HepG2 (cell line): ENCODE results near the gene CIAO2A.

ENCODE experiments used
- EP300 ChIP-seq, 3 experiments: sonication (generic) in 1 of 3; formaldehyde crosslinking in 1 of 3; IDR thresholded peaks; 2 replicates each; pipeline versions ENCODE4 v1.5.1 to v1.6.1; 2011 to 2020; ENCODE audit warnings: low read depth in 2 of 3, low read length in 2 of 3, borderline replicate concordance in 1 of 3, improper control_type of control experiment in 1 of 3, mild to moderate bottlenecking in 1 of 3, missing genetic modification reagents in 1 of 3, moderate library complexity in 1 of 3
- MYNN ChIP-seq: sonication (generic); formaldehyde crosslinking; IDR thresholded peaks from 2 replicates; pipeline ENCODE4 v1.4.0; 2020; ENCODE audit warnings: mild to moderate bottlenecking, low read depth, missing genetic modification reagents
- TSC22D2 ChIP-seq: sonication (generic); formaldehyde crosslinking; IDR thresholded peaks from 2 replicates; pipeline ENCODE4 v1.5.1; 2020; ENCODE audit warnings: missing genetic modification reagents, mild to moderate bottlenecking, borderline replicate concordance
- ZNF660 ChIP-seq: sonication (generic); formaldehyde crosslinking; IDR thresholded peaks from 2 replicates; pipeline ENCODE4 v1.5.1; 2020; ENCODE audit warnings: mild to moderate bottlenecking, low read depth, missing genetic modification reagents, borderline replicate concordance
- ZNF83 ChIP-seq: sonication (generic); formaldehyde crosslinking; IDR thresholded peaks from 2 replicates; pipeline ENCODE4 v1.4.0; 2020; ENCODE audit warnings: missing genetic modification reagents, mild to moderate bottlenecking, borderline replicate concordance
- TF ChIP-seq, protein P1 (sequence below): sonication (generic); formaldehyde crosslinking; IDR thresholded peaks from 2 replicates; pipeline ENCODE4 v1.4.0; 2020; ENCODE audit warnings: missing genetic modification reagents
- TF ChIP-seq, protein P2 (sequence below): sonication (generic); formaldehyde crosslinking; IDR thresholded peaks from 2 replicates; pipeline ENCODE4 v1.4.0; 2020; ENCODE audit warnings: mild to moderate bottlenecking, missing genetic modification reagents
- TF ChIP-seq, protein P3 (sequence below), 2 experiments: fragments of 450-650 bp in 1 of 2; sonication (generic) in 1 of 2; formaldehyde crosslinking in 1 of 2; IDR thresholded peaks; 2 replicates each; pipeline versions ENCODE4 v1.6.1 to v1.8.0; 2016 to 2022; ENCODE audit warnings: antibody characterized with exemption in 1 of 2, mild to moderate bottlenecking in 1 of 2, missing genetic modification reagents in 1 of 2

DNA sequence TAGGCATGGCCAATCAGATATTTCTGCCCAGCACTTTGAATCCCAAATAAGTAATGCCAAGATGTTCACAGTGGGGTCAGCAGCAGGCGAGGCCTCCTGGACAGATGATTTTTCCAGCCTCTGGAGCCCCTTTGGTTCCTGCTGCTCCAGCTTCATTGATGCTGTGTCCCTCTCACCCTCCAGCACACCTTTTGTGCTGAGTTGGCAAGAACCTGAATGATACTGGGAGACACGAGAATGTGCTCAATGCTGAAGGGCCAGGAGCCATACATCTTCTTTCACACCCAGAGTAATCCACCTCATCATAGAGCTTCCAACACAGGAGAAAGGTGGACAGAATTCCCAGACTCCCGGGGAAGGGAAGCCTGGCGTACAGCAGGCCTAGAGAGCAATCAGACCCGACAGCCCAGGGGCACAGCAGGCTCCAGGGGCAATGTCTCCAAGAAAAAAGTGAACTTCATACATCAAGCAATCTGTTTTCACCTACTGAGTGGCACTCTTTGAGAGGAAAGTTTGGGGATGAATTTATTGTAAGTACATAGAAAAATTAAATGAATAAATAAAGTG lies 40.6 kb downstream of the CIAO2A start:
- TF ChIP-seq ZNF83 (CRISPR knock-in tag), result no peak
- TF ChIP-seq, protein P1, sequence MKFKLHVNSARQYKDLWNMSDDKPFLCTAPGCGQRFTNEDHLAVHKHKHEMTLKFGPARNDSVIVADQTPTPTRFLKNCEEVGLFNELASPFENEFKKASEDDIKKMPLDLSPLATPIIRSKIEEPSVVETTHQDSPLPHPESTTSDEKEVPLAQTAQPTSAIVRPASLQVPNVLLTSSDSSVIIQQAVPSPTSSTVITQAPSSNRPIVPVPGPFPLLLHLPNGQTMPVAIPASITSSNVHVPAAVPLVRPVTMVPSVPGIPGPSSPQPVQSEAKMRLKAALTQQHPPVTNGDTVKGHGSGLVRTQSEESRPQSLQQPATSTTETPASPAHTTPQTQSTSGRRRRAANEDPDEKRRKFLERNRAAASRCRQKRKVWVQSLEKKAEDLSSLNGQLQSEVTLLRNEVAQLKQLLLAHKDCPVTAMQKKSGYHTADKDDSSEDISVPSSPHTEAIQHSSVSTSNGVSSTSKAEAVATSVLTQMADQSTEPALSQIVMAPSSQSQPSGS (CRISPR knock-in tag), result no peak
- TF ChIP-seq ZNF660 (CRISPR knock-in tag), result no peak
- no peak for TF ChIP-seq EP300 (IDR thresholded peaks at IDR 0.05; ENCODE audit: low read depth in 2 of 2, low read length in 2 of 2)
- no peak for TF ChIP-seq EP300 (CRISPR knock-in tag; IDR thresholded peaks at IDR 0.05; ENCODE audit: borderline replicate concordance)
- TF ChIP-seq MYNN (CRISPR knock-in tag), result no peak
- TF ChIP-seq, protein P2, sequence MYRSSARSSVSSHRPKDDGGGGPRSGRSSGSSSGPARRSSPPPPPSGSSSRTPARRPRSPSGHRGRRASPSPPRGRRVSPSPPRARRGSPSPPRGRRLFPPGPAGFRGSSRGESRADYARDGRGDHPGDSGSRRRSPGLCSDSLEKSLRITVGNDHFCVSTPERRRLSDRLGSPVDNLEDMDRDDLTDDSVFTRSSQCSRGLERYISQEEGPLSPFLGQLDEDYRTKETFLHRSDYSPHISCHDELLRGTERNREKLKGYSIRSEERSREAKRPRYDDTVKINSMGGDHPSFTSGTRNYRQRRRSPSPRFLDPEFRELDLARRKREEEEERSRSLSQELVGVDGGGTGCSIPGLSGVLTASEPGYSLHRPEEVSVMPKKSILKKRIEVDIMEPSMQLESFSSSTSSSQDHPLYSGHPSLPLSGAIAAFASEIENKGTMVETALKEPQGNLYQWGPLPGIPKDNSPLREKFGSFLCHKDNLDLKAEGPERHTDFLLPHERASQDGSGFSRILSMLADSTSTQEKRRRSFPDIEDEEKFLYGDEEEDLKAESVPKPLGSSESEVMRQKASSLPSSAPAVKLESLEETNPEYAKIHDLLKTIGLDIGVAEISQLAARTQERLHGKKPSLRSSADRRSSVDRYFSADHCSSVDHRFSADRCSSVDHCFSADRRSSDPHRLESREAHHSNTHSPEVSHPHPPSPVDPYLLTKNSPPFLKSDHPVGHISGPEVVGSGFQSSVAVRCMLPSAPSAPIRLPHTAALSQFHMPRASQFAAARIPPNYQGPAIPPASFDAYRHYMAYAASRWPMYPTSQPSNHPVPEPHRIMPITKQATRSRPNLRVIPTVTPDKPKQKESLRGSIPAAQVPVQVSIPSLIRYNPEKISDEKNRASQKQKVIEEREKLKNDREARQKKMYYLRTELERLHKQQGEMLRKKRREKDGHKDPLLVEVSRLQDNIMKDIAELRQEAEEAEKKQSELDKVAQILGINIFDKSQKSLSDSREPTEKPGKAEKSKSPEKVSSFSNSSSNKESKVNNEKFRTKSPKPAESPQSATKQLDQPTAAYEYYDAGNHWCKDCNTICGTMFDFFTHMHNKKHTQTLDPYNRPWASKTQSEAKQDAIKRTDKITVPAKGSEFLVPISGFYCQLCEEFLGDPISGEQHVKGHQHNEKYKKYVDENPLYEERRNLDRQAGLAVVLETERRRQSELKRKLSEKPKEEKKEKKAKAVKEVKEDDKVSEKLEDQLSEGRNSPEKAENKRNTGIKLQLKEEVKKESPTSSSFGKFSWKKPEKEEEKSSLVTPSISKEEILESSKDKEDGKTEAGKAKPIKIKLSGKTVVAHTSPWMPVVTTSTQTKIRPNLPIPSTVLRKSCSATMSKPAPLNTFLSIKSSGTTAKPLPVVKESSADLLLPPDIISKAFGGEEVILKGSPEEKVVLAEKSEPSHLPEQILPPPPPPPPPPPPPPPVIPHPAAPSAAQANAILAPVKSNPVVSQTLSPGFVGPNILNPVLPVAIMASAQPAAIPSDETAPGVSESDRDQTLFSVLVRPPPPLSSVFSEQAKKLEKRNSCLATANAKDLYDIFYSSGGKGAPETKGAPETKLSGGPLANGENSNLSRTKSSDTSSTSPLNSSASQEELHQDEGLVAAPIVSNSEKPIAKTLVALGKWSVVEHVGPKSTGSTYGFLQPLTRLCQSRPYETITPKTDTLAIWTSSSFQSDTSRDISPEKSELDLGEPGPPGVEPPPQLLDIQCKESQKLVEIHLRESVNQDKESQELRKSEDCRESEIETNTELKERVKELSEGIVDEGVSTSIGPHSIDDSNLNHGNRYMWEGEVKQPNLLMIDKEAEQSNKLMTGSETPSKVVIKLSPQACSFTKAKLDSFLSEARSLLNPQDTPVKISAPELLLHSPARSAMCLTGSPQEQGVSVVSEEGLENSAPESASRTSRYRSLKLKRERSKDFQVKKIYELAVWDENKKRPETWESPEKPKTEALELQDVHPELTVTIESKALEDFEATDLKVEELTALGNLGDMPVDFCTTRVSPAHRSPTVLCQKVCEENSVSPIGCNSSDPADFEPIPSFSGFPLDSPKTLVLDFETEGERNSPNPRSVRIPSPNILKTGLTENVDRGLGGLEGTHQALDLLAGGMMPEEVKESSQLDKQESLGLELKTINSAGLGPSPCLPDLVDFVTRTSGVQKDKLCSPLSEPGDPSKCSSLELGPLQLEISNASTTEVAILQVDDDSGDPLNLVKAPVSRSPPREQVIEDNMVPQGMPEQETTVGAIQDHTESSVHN (CRISPR knock-in tag), result no peak
- TF ChIP-seq, protein P3, sequence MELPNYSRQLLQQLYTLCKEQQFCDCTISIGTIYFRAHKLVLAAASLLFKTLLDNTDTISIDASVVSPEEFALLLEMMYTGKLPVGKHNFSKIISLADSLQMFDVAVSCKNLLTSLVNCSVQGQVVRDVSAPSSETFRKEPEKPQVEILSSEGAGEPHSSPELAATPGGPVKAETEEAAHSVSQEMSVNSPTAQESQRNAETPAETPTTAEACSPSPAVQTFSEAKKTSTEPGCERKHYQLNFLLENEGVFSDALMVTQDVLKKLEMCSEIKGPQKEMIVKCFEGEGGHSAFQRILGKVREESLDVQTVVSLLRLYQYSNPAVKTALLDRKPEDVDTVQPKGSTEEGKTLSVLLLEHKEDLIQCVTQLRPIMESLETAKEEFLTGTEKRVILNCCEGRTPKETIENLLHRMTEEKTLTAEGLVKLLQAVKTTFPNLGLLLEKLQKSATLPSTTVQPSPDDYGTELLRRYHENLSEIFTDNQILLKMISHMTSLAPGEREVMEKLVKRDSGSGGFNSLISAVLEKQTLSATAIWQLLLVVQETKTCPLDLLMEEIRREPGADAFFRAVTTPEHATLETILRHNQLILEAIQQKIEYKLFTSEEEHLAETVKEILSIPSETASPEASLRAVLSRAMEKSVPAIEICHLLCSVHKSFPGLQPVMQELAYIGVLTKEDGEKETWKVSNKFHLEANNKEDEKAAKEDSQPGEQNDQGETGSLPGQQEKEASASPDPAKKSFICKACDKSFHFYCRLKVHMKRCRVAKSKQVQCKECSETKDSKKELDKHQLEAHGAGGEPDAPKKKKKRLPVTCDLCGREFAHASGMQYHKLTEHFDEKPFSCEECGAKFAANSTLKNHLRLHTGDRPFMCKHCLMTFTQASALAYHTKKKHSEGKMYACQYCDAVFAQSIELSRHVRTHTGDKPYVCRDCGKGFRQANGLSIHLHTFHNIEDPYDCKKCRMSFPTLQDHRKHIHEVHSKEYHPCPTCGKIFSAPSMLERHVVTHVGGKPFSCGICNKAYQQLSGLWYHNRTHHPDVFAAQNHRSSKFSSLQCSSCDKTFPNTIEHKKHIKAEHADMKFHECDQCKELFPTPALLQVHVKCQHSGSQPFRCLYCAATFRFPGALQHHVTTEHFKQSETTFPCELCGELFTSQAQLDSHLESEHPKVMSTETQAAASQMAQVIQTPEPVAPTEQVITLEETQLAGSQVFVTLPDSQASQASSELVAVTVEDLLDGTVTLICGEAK (IDR thresholded peaks at IDR 0.05), result no peak
- TF ChIP-seq, protein P3 (CRISPR knock-in tag; IDR thresholded peaks at IDR 0.05), result no peak
- TF ChIP-seq TSC22D2 (CRISPR knock-in tag), result no peak
